Panc1 (cell line): ENCODE measurements around the gene CENATAC. TPM values are rescaled to one million over a fixed set of nuclear protein-coding genes. Genes with fewer than 3 reads are reported as not detected.

Experiments used
- ATAC-seq: fragments of 200-7000 bp; cut with Tn5 transposase; 2 replicates; pipeline ENCODE4 v1.9.1; 2020; ENCODE audit warnings: mild to moderate bottlenecking, moderate library complexity
- BruUV-seq: library from RNA; stranded (reverse); fragments of 400-500 nt; replicated peaks from 2 replicates; lab custom pipeline; 2021; lab: Mats Ljungman, UMichigan
- CTCF ChIA-PET: fragments of 300-600 bp; sonication (Branson Sonifier 250); formaldehyde crosslinking; loops from one replicate; lab custom pipeline; 2022; ENCODE audit warnings: antibody characterized with exemption; lab: Charles Lee
- POLR2A ChIA-PET: fragments of 300-600 bp; sonication (Branson Sonifier 250); formaldehyde crosslinking; loops from one replicate; lab custom pipeline; 2022; ENCODE audit warnings: antibody characterized with exemption; lab: Charles Lee
- DNase-seq: peaks from one replicate; pipeline ENCODE4 v3.0.0-alpha.2; 2010; ENCODE audit warnings: low read depth, low spot score
- H3K27ac ChIP-seq: 2 replicates; pipeline ENCODE4 v1.5.1; 2011; ENCODE audit warnings: mild to moderate bottlenecking, low read length, inconsistent platforms
- H3K27me3 ChIP-seq: fragments of 200-500 bp; sonication (Bioruptor generic); 2 replicates; pipeline ENCODE4 v1.6.0; 2014; ENCODE audit warnings: low read length, inconsistent platforms; ENCODE audit not compliant: control insufficient read depth, insufficient read depth
- H3K36me3 ChIP-seq: fragments of 200-500 bp; sonication (Bioruptor generic); 2 replicates; pipeline ENCODE4 v1.5.1; 2014; ENCODE audit warnings: inconsistent platforms, mild to moderate bottlenecking, low read length, moderate library complexity; ENCODE audit not compliant: control insufficient read depth, insufficient read depth
- H3K4me1 ChIP-seq: 2 replicates; pipeline ENCODE4 v1.5.1; 2011; ENCODE audit warnings: inconsistent platforms, mild to moderate bottlenecking, low read length, moderate library complexity; ENCODE audit not compliant: control insufficient read depth, insufficient read depth
- H3K4me3 ChIP-seq, 2 experiments: 2 replicates each; pipeline ENCODE4 v1.5.1; 2011 to 2012; ENCODE audit warnings: low read depth in 2 of 2, low read length in 2 of 2, mild to moderate bottlenecking in 2 of 2, inconsistent platforms in 1 of 2, moderate library complexity in 1 of 2
- H3K9me3 ChIP-seq: fragments of 200-500 bp; sonication (Bioruptor generic); 2 replicates; pipeline ENCODE4 v1.5.1; 2014; ENCODE audit warnings: low read depth, mild to moderate bottlenecking, inconsistent platforms, low read length, moderate library complexity; ENCODE audit not compliant: control insufficient read depth, insufficient read depth
- POLR2AphosphoS5 ChIP-seq: IDR thresholded peaks from 2 replicates; pipeline ENCODE4 v1.6.1; 2012; ENCODE audit warnings: mild to moderate bottlenecking, low read depth, low read length, moderate library complexity
- SIN3A ChIP-seq: IDR thresholded peaks from 2 replicates; pipeline ENCODE4 v1.6.1; 2012; ENCODE audit warnings: low read depth, mild to moderate bottlenecking, low read length, moderate library complexity, borderline replicate concordance; ENCODE audit not compliant: insufficient read depth
- TCF7L2 ChIP-seq: IDR thresholded peaks from 2 replicates; pipeline ENCODE4 v1.6.1; 2011; ENCODE audit warnings: mild to moderate bottlenecking, low read depth, low read length, inconsistent platforms
- in situ Hi-C: cut with HindIII; loops from 2 replicates; pipeline ENCODE4 v1.10.0; 2016; ENCODE audit warnings: low sequenced_read_pairs, low pct_unique_long_range_greater_than_20kb
- intact Hi-C: fragments of 100-400 bp; cut with micrococcal nuclease; formaldehyde crosslinking; loops from one replicate; pipeline ENCODE4 v1.10.0; 2022; ENCODE audit not compliant: unreplicated experiment
- total RNA-seq: library from RNA; stranded (reverse); gene quantifications from one replicate; pipeline ENCODE4 v1.2.1, GENCODE V29; 2021; ENCODE audit not compliant: unreplicated experiment
- TF ChIP-seq, protein P1 (sequence below): fragments of 450-650 bp; IDR thresholded peaks from 2 replicates; pipeline ENCODE4 v1.5.1; 2017; ENCODE audit warnings: mild to moderate bottlenecking
- TF ChIP-seq, protein P2 (sequence below), 2 experiments: IDR thresholded peaks; 2 replicates each; pipeline ENCODE4 v1.6.1; 2011 to 2012; ENCODE audit warnings: low read depth in 2 of 2, control low read depth in 1 of 2, low read length in 1 of 2, mild to moderate bottlenecking in 1 of 2, moderate library complexity in 1 of 2; ENCODE audit not compliant: insufficient read depth in 1 of 2

CENATAC gene
- total RNA-seq, 1 experiment from 2014 or later = 45.4 TPM

DNA sequence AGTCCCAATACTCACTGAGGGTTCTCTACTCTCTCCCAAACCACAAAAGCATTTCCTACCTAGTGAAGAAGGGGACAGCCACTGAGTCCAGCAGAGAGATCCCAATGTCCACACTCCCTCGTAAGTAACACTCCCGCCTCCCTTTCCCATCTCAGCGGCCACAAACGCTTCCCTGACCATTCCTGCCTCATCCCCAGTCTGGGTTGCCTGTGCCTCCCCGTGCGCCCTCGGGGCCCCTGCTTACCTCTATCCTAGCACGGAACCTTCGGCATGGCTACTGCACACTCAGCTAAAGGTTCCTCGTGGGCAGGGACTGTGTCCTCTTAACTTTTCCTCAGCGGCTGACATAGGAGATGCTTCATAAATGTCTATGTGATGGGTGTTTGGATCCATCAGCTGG is 40.4 kb upstream of the CENATAC start:
- no peak for ATAC-seq
- Histone ChIP-seq H3K27ac (no peak overlapping the region), H3K9me3 (no peaks in the 10 kb centered on the region), H3K27me3 (no peaks in the 10 kb centered on the region), H3K36me3 (no peaks in the 10 kb centered on the region), H3K4me1 (no peaks in the 10 kb centered on the region), H3K4me3 (no peak overlapping the region)
- ChIA-PET CTCF (interaction anchor here (0.6 to 1.1 kb wide), 3 partner anchors 27 to 268 kb away, joined by 5 to 17 read pairs (median 6); no protein-coding TSS in a partner anchor), POLR2A (no interaction called here)
- DNase-seq = no peak
- intact Hi-C loops (loop anchor here (2.0 kb wide), 1 partner anchor 51 kb away; no protein-coding TSS in a partner anchor), in situ Hi-C loops (no loop called here)
- BruUV-seq = no TSS peak
- TF ChIP-seq TCF7L2 (no peak), POLR2AphosphoS5 (no peak), SIN3A (no peak)
- TF ChIP-seq, protein P1, sequence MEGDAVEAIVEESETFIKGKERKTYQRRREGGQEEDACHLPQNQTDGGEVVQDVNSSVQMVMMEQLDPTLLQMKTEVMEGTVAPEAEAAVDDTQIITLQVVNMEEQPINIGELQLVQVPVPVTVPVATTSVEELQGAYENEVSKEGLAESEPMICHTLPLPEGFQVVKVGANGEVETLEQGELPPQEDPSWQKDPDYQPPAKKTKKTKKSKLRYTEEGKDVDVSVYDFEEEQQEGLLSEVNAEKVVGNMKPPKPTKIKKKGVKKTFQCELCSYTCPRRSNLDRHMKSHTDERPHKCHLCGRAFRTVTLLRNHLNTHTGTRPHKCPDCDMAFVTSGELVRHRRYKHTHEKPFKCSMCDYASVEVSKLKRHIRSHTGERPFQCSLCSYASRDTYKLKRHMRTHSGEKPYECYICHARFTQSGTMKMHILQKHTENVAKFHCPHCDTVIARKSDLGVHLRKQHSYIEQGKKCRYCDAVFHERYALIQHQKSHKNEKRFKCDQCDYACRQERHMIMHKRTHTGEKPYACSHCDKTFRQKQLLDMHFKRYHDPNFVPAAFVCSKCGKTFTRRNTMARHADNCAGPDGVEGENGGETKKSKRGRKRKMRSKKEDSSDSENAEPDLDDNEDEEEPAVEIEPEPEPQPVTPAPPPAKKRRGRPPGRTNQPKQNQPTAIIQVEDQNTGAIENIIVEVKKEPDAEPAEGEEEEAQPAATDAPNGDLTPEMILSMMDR = no peak
- TF ChIP-seq, protein P2, sequence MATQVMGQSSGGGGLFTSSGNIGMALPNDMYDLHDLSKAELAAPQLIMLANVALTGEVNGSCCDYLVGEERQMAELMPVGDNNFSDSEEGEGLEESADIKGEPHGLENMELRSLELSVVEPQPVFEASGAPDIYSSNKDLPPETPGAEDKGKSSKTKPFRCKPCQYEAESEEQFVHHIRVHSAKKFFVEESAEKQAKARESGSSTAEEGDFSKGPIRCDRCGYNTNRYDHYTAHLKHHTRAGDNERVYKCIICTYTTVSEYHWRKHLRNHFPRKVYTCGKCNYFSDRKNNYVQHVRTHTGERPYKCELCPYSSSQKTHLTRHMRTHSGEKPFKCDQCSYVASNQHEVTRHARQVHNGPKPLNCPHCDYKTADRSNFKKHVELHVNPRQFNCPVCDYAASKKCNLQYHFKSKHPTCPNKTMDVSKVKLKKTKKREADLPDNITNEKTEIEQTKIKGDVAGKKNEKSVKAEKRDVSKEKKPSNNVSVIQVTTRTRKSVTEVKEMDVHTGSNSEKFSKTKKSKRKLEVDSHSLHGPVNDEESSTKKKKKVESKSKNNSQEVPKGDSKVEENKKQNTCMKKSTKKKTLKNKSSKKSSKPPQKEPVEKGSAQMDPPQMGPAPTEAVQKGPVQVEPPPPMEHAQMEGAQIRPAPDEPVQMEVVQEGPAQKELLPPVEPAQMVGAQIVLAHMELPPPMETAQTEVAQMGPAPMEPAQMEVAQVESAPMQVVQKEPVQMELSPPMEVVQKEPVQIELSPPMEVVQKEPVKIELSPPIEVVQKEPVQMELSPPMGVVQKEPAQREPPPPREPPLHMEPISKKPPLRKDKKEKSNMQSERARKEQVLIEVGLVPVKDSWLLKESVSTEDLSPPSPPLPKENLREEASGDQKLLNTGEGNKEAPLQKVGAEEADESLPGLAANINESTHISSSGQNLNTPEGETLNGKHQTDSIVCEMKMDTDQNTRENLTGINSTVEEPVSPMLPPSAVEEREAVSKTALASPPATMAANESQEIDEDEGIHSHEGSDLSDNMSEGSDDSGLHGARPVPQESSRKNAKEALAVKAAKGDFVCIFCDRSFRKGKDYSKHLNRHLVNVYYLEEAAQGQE (IDR thresholded peaks at IDR 0.05; ENCODE audit: insufficient read depth in 1 of 2, low read depth in 2 of 2, low read length in 1 of 2) = no peak

DNA sequence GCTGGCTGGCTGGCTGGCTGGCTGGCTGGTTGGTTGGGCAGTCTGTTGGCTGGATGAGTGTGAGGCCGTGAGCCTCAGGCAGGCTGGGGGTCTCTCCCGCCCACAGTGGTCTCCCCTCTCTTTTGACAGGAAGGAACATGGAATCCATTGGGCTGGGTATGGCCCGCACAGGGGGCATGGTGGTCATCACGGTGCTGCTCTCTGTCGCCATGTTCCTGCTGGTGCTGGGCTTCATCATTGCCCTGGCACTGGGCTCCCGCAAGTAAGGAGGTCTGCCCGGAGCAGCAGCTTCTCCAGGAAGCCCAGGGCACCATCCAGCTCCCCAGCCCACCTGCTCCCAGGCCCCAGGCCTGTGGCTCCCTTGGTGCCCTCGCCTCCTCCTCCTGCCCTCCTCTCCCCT is 40.0 kb upstream of the CENATAC start:
- BruUV-seq = no TSS peak
- no peak for TF ChIP-seq POLR2AphosphoS5
- TF ChIP-seq, protein P2 (IDR thresholded peaks at IDR 0.05; ENCODE audit: insufficient read depth in 1 of 2, low read depth in 2 of 2, low read length in 1 of 2) = no peak
- TF ChIP-seq TCF7L2 = no peak
- TF ChIP-seq SIN3A = no peak
- TF ChIP-seq, protein P1 = no peak
- no peaks in the 10 kb centered on the region for H3K4me1 ChIP-seq
- no peaks in the 10 kb centered on the region for H3K36me3 ChIP-seq
- CTCF ChIA-PET = interaction anchor here (0.6 kb wide), 1 partner anchor 49 kb away, joined by 17 read pairs; no protein-coding TSS in a partner anchor
- in situ Hi-C loops = no loop called here
- H3K4me3 ChIP-seq = no peak overlapping the region
- DNase-seq (no peak), ATAC-seq (no peak)
- H3K27me3 ChIP-seq = no peaks in the 10 kb centered on the region
- H3K9me3 ChIP-seq = no peaks in the 10 kb centered on the region
- no peak overlapping the region for H3K27ac ChIP-seq
- intact Hi-C loops = loop anchor here (2.0 kb wide), 1 partner anchor 51 kb away; no protein-coding TSS in a partner anchor
- POLR2A ChIA-PET = no interaction called here
